K562 (cell line): ENCODE data around the gene SAE1. TPM values are rescaled to one million over a fixed set of nuclear protein-coding genes. Genes with fewer than 3 reads are reported as not detected.

Experiments
- CEBPZ ChIP-seq: fragments of 150-350 bp; IDR thresholded peaks from 2 replicates; pipeline ENCODE4 v1.6.1; 2014; ENCODE audit warnings: low read depth, mild to moderate bottlenecking, low read length, borderline replicate concordance
- CREBBP ChIP-seq: IDR thresholded peaks from one replicate; pipeline ENCODE4 v1.6.1; 2012; ENCODE audit warnings: low read depth, mild to moderate bottlenecking, control low read depth, inconsistent platforms, low read length
- DDX20 ChIP-seq: fragments of 450-650 bp; IDR thresholded peaks from 2 replicates; pipeline ENCODE4 v1.6.1; 2016; ENCODE audit warnings: missing genetic modification characterization, low read depth, mild to moderate bottlenecking, missing compliant biosample characterization, moderate library complexity
- DPF2 ChIP-seq: fragments of 450-650 bp; IDR thresholded peaks from 2 replicates; pipeline ENCODE4 v1.6.1; 2016
- ESRRB ChIP-seq: fragments of 250-450 bp; sonication (Bioruptor Pico); IDR thresholded peaks from 2 replicates; pipeline ENCODE4 v1.5.0; 2020; ENCODE audit warnings: mild to moderate bottlenecking, moderate library complexity, borderline replicate concordance
- MIER1 ChIP-seq: fragments of 450-650 bp; IDR thresholded peaks from 2 replicates; pipeline ENCODE4 v1.6.1; 2016; ENCODE audit warnings: antibody characterized with exemption, mild to moderate bottlenecking, low read depth
- NCOA6 ChIP-seq: fragments of 450-650 bp; IDR thresholded peaks from 2 replicates; pipeline ENCODE4 v1.6.1; 2017; ENCODE audit warnings: mild to moderate bottlenecking
- NONO ChIP-seq, 2 experiments: fragments of 200-400 bp in 1 of 2; fragments of 450-650 bp in 1 of 2; formaldehyde crosslinking in 1 of 2; IDR thresholded peaks; 2 replicates each; pipeline ENCODE4 v1.6.1; 2017; ENCODE audit warnings: low read depth in 2 of 2, mild to moderate bottlenecking in 2 of 2, moderate library complexity in 2 of 2, low read length in 1 of 2
- NR4A1 ChIP-seq, 2 experiments: fragments of 250-450 bp in 1 of 2; fragments of 450-650 bp in 1 of 2; sonication (Bioruptor Pico) in 1 of 2; IDR thresholded peaks; 2 replicates each; pipeline versions ENCODE4 v1.4.0 to v1.6.1; 2016 to 2020; ENCODE audit warnings: mild to moderate bottlenecking in 2 of 2, missing compliant biosample characterization in 1 of 2, missing genetic modification characterization in 1 of 2, moderate library complexity in 1 of 2
- PHB2 ChIP-seq: fragments of 450-650 bp; IDR thresholded peaks from 2 replicates; pipeline ENCODE4 v1.6.1; 2017; ENCODE audit warnings: low read depth
- POU5F1 ChIP-seq: fragments of 150-350 bp; IDR thresholded peaks from 2 replicates; pipeline ENCODE4 v1.6.1; 2014; ENCODE audit warnings: borderline replicate concordance, low read length, low read depth, mild to moderate bottlenecking; ENCODE audit not compliant: partially characterized antibody
- SMAD1 ChIP-seq: fragments of 150-350 bp; IDR thresholded peaks from 2 replicates; pipeline ENCODE4 v1.6.1; 2014; ENCODE audit warnings: low read length, low read depth; ENCODE audit not compliant: partially characterized antibody
- SMAD3 ChIP-seq: fragments of 450-650 bp; formaldehyde crosslinking; conservative IDR thresholded peaks from 2 replicates; pipeline ENCODE4 v1.4.0; 2020; ENCODE audit warnings: mild to moderate bottlenecking
- SNIP1 ChIP-seq: fragments of 450-650 bp; IDR thresholded peaks from 2 replicates; pipeline ENCODE4 v1.7.1; 2017; ENCODE audit warnings: low read depth, mild to moderate bottlenecking
- SP1 ChIP-seq: sonication (generic); formaldehyde crosslinking; IDR thresholded peaks from 2 replicates; pipeline ENCODE4 v1.8.1; 2022; ENCODE audit warnings: mild to moderate bottlenecking, missing genetic modification reagents
- SRSF1 ChIP-seq: fragments of 200-400 bp; formaldehyde crosslinking; IDR thresholded peaks from 2 replicates; pipeline ENCODE4 v1.6.1; 2017; ENCODE audit warnings: mild to moderate bottlenecking, low read depth, low read length, moderate library complexity
- ZNF133 ChIP-seq: fragments of 250-450 bp; sonication (Bioruptor Pico); IDR thresholded peaks from 2 replicates; pipeline ENCODE4 v1.4.0; 2020; ENCODE audit warnings: mild to moderate bottlenecking
- ZNF408 ChIP-seq: fragments of 250-450 bp; sonication (Bioruptor Pico); IDR thresholded peaks from 2 replicates; pipeline ENCODE4 v1.4.0; 2020; ENCODE audit warnings: low read depth, mild to moderate bottlenecking, moderate library complexity
- ZNF639 ChIP-seq, 2 experiments: fragments of 200-800 bp in 1 of 2; sonication (Bioruptor generic) in 1 of 2; sonication (generic) in 1 of 2; formaldehyde crosslinking in 1 of 2; IDR thresholded peaks in 1 of 2; conservative IDR thresholded peaks in 1 of 2; 2 replicates each; pipeline versions ENCODE4 v1.5.0 to v1.6.1; 2016 to 2020; ENCODE audit warnings: missing compliant biosample characterization in 1 of 2, missing genetic modification characterization in 1 of 2, missing genetic modification reagents in 1 of 2
- ZNF79 ChIP-seq: fragments of 250-450 bp; sonication (Bioruptor Pico); IDR thresholded peaks from 2 replicates; pipeline ENCODE4 v1.4.0; 2020; ENCODE audit warnings: low read depth, mild to moderate bottlenecking, moderate library complexity
- polyA plus RNA-seq, 8 experiments: library from polyadenylated mRNA; depleted of rRNA in 4 of 8; stranded (reverse) in 5 of 8; unstranded in 3 of 8; fragments of >200 nt; fragmentation: Nextera tagmentation in 2 of 8; fragmentation: Illumina TruSeq in 1 of 8; extraction: Ambion mirVana in 2 of 8; extraction: Trizol in 1 of 8; gene quantifications; 2 replicates each; pipeline versions ENCODE4 v1.2.1 to v1.2.3, GENCODE V29; 2011 to 2014; ENCODE audit warnings: inconsistent platforms in 1 of 8, missing spikeins in 1 of 8
- total RNA-seq, 7 experiments: library from RNA; depleted of rRNA in 6 of 7; stranded (reverse); fragments of >200 nt in 6 of 7; fragmentation: Illumina TruSeq in 2 of 7; extraction: Trizol in 2 of 7; gene quantifications; 2 replicates each; pipeline versions ENCODE4 v1.2.1 to v1.2.3, GENCODE V29; 2011 to 2021; ENCODE audit warnings: low replicate concordance in 1 of 7
- TF ChIP-seq, protein P1 (sequence below): sonication (generic); formaldehyde crosslinking; IDR thresholded peaks from 2 replicates; pipeline ENCODE4 v1.8.0; 2022; ENCODE audit warnings: missing genetic modification reagents, mild to moderate bottlenecking, borderline replicate concordance

SAE1 gene
- total and polyA plus RNA-seq, 9 of the 15 experiments (the other 6 are each of a cell fraction or from before 2014, with no cell fraction given), result 82.8 to 299 (median 217) TPM

GRCh38 chr19:47225746-47226425 is 95.3 kb downstream of the SAE1 start (continued):
- TF ChIP-seq SRSF1 (no peak), NONO (IDR thresholded peaks at IDR 0.05; ENCODE audit: low read depth in 2 of 2, low read length in 1 of 2) (peak; percentile 96 to 100), NR4A1 (CRISPR knock-in tag; IDR thresholded peaks at IDR 0.05) (no peak), NR4A1 (tag; IDR thresholded peaks at IDR 0.05) (no peak), ESRRB (no peak), MIER1 (no peak), SMAD1 (peak; percentile 96), ZNF79 (CRISPR knock-in tag) (no peak), POU5F1 (no peak), SMAD3 (CRISPR knock-in tag) (no peak), SP1 (CRISPR knock-in tag) (no peak; the same call in 1 of the 2 replicates), CEBPZ (no peak), NCOA6 (no peak), DPF2 (peak; percentile 2; the same call in 1 of the 2 replicates), SNIP1 (no peak), DDX20 (no peak), ZNF133 (no peak), ZNF639 (CRISPR knock-in tag; conservative IDR thresholded peaks at IDR 0.05 in 1 of 2, IDR thresholded peaks at IDR 0.05 in 1 of 2) (no peak; a peak in 2 of 4 replicates), CREBBP (no peak), PHB2 (no peak), ZNF408 (CRISPR knock-in tag) (no peak)
- TF ChIP-seq, protein P1, sequence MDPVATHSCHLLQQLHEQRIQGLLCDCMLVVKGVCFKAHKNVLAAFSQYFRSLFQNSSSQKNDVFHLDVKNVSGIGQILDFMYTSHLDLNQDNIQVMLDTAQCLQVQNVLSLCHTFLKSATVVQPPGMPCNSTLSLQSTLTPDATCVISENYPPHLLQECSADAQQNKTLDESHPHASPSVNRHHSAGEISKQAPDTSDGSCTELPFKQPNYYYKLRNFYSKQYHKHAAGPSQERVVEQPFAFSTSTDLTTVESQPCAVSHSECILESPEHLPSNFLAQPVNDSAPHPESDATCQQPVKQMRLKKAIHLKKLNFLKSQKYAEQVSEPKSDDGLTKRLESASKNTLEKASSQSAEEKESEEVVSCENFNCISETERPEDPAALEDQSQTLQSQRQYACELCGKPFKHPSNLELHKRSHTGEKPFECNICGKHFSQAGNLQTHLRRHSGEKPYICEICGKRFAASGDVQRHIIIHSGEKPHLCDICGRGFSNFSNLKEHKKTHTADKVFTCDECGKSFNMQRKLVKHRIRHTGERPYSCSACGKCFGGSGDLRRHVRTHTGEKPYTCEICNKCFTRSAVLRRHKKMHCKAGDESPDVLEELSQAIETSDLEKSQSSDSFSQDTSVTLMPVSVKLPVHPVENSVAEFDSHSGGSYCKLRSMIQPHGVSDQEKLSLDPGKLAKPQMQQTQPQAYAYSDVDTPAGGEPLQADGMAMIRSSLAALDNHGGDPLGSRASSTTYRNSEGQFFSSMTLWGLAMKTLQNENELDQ (CRISPR knock-in tag), result no peak
